ENCODE results near the gene WDR75.

The WDR75 gene

GRCh38 chr2:189498205-189498604, 56.9 kb downstream of the WDR75 start:
- no peak for DNase-seq (ENCODE audit: low read depth in 2 of 2, low spot score in 1 of 2)

DNA sequence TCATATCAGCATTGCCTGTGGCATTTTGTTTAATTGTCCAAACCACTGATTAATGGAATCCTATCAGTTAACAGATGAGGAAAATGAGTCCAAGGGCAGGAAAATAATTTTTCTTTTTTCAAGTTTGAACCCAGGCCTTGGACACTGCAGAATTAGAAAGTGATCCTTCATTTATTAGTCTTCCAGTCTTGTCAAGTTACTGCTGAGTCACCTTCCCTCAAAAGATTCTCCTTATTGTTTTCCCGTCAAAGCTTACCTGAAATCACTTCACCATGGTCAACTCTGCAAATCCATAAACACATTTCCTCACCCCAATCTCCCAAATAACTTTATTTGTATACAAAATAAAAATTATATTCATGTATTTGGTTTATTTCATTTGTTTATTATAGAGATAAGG, 57.9 kb downstream of the WDR75 start:
- DNase-seq (ENCODE audit: low read depth in 2 of 2, low spot score in 1 of 2): no peak

DNA sequence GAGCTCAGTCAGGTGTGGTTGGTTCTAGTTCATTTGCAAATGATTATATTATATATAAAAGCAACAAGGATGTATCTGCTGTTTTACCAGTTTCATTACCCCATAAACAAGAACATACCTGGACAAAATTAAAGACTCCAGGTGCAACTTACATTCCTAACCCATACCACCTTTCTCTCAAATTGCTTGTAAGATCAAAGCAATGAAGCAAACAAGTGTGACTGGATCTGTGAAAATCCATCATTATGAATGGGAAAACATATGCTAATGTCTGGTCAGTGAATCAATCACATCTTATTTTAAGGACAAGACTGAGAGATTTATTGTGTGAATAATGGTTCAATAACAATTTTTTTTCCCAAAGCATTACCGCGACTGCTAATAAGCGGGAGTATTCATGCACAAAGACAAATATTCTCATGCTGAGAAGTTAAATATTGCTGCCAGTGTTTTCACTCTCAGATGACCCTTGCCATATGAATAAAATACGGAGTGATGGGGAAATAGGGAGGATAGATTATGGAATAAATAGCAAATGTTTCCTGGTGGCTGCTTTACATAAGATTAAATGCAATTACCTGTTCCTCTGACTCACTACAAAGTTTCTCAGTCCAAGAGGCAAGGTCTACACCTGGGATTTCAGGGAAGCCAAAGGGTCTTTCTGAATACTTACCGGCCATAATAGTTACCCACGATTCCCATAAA, 59.3 kb downstream of the WDR75 start:
- no peak for DNase-seq (ENCODE audit: low read depth in 2 of 2, low spot score in 1 of 2)

DNA sequence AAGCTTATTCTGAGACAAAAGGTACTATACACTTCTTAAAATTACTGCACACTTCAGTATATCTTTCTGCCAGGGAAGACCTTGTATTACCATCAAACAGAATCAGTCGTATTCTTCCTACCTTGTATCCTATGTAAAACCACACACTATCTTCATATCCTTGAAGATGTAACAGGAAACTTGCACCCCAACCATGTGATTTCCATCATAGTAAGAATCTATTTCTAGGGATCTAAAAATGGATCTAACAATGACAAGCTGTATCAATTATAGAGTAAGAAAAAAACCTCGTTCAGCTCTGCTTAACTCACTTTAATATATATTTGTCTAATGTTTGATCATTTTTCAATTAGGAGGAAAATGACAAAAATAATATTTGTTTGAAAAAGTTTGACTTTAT, 60.2 kb downstream of the WDR75 start:
- DNase-seq (ENCODE audit: low read depth in 2 of 2, low spot score in 1 of 2): no peak

- no peak for DNase-seq (ENCODE audit: low read depth in 2 of 2, low spot score in 1 of 2)
Observed at GRCh38 chr2:189502714-189503113, 61.4 kb downstream of the WDR75 start.

- DNase-seq (ENCODE audit: low read depth in 2 of 2, low spot score in 1 of 2): no peak
Observed at GRCh38 chr2:189504238-189504637, 63.0 kb downstream of the WDR75 start.

DNA sequence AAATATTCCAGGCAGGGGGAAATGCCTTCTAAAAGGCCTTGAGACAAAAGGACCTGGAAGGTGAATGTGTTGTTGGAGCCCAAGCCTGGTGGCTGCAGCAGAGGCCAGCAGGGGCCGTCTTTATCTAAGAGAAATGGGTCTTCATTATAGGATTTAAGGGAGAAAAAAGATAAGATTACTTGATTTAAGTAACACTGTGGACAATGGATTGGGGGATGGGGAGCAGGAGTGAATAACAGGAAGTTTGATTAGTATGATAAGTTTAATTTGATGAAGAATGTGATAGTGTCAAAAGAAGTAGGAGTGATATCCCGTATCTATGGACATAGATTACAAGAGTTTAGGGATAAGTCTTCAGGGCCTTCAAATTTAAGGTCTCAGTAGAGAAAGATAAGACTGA, 64.2 kb downstream of the WDR75 start:
- no peak for DNase-seq (ENCODE audit: low read depth in 2 of 2, low spot score in 1 of 2)

DNA sequence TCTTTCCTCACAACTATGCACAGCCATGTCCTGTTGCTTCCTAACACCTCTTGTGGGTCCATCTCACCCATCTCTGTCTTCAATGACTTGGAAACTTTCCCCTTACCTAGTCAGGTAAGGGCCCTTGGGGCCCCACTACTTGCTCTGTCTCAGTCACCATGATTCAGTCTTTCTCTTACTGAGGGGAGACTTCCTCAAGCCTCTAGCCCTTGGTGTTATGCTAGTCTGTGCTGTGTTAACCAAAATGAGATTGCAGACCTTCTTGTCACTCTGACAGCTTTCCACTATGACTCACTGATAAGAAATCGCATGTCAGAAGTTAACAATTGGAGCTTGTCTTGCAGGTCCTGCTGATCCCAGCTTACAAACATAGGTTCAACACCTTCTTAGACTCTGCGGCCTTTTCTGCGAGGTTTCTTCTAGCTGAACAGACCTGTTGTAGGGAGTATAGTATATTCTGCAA, 65.3 kb downstream of the WDR75 start:
- no peak for DNase-seq (ENCODE audit: low read depth in 2 of 2, low spot score in 1 of 2)

DNA sequence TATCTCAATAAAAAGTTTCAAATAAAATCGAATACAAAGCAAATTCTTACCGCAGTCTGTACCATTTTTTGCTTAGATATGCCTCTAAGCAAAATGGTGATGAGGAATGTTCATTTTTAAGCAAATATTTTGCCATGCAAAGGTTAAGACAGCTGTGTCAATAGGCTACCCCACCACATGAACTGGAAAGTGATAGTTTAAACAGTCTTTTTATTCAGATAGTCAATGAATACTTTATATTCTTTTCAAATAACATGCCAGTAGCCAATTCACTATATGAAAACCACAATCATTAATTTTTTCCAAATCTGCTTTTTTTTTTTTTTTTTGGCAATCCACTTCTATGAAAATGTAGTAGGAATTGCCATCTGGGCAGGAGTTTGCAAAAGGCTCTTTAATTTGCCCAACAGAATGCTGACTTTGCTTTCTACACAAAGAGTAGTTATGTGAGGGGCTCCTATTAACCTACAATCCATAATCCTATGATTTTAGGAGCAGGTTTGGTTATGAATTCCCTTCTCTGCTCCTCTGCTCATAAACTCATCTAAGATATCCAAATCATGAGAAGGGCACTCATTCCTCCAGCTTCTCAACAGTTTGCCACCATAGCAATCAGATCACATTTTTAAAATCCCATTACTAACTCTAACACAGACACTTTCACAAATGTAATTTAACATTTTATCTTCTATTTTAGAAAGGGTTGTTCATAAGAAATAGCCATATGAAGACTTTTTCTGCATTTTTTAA, 70.1 kb downstream of the WDR75 start:
- DNase-seq (ENCODE audit: low read depth in 2 of 2, low spot score in 1 of 2): no peak

- DNase-seq (ENCODE audit: low read depth in 2 of 2, low spot score in 1 of 2): no peak
Observed at GRCh38 chr2:189511960-189512319, 70.7 kb downstream of the WDR75 start.

DNA sequence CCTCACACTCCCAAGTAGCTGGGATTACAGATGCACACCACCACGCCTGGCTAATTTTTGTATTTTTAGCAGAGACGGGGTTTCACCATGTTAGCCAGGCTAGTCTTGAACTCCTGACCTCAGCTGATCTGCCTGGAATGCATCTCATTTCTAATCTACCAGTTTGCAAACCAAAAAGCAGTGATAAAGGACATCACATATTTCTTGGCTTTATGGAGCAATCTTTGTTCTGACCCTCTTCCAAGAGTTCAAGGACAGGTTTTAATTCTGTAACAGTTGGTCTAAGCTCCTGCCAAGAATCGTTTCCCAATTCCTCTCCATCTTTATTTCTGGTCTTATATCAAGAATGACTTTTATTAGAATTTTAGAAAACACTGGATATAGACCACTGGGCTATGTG, 71.6 kb downstream of the WDR75 start:
- DNase-seq (ENCODE audit: low read depth in 2 of 2, low spot score in 1 of 2): no peak

DNA sequence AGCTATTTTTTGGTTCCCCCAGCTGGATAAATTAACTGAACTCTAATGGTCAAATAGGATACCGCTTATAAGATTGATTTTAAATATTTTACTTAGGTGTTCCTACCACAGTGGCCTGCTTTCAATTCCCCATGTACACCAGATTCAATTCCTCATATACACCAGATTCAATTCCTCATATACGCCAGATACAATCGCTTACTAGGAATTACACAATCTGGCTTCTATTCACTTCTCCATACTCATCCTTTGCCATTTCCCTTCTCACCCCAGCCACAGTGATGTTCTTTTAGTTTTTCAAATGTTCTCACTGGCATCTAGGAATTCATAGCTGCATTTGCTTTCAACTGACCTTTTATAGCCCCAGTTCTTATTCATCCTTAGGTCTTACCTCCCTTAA, 72.8 kb downstream of the WDR75 start:
- no peak for DNase-seq (ENCODE audit: low read depth in 2 of 2, low spot score in 1 of 2)

DNA sequence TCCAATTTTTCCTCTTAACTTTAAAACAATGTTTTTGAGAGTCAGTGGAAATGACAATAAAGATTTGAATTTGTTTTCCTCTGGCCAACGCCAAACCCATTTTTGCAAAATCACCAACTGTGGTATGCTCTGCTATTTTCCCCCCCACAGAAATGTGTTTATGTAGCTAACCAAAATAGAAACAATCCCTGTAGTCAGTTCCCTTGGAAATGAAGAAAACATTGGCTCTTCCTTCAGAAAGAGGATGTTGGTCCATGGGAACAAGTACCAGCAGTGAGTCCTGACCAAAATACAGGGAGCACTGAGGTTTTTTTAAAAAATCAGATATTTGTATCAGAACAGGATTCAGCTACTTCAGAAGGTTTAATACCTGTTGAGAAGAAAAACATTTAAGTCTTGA, 74.0 kb downstream of the WDR75 start:
- no peak for DNase-seq (ENCODE audit: low read depth in 2 of 2, low spot score in 1 of 2)

DNA sequence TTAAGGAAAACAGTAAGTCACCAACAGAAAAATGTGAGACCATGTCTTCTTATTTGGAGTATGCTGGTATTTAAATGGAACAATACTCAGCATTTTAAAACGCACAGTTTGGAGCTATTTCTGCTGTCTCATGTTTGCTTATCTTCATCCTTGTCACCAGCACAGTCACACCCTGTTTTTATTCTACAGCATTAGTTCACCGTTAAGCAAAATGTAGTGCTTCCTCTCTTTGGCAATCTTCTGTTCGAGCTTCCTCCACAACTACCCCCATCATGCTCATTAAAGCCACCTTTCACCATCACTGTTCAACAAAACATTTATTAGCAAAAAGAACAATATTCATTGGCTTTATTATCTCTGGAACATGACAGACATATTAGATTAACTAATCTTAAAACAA, 75.3 kb downstream of the WDR75 start:
- no peak for DNase-seq (ENCODE audit: low read depth in 2 of 2, low spot score in 1 of 2)

- DNase-seq (ENCODE audit: low read depth in 2 of 2, low spot score in 1 of 2): no peak
Observed at GRCh38 chr2:189517847-189518535, 76.7 kb downstream of the WDR75 start.

- no peak for DNase-seq (ENCODE audit: low read depth in 2 of 2, low spot score in 1 of 2)
Observed at GRCh38 chr2:189519631-189520387, 78.5 kb downstream of the WDR75 start.

DNA sequence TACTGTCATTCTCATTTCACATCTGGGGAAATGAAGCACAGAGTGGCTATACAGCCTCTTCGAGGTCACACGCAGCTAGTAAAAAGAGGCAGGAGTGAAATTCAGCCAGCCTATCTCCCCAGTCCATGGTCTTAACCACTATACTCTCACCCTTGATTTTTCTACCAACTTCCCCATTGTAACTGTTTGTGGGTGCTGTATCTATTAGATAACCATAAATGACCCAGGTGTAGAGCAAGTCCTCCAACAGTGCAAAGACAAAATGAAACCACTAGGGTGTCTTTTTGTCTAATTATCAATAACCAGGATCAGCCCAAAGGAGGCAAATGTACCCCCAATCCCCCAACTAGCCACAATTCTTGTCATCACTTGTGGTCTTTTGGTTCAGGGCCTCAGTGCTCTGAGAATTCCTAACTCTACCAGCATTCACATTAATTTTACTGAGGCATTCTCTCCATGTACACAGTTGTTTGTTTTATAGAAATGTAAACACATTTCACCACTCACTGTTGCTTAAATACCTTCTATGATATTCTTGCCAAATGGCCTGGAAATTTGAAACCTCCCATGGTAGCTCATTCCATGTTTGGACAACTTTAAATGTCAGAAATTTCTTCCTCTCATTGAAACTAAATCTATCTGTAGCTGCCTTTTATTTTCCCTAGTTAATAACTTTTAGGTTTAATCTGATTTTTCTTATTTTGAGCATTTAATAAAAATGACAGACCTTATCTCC, 80.6 kb downstream of the WDR75 start:
- DNase-seq (ENCODE audit: low read depth in 2 of 2, low spot score in 1 of 2): no peak

DNA sequence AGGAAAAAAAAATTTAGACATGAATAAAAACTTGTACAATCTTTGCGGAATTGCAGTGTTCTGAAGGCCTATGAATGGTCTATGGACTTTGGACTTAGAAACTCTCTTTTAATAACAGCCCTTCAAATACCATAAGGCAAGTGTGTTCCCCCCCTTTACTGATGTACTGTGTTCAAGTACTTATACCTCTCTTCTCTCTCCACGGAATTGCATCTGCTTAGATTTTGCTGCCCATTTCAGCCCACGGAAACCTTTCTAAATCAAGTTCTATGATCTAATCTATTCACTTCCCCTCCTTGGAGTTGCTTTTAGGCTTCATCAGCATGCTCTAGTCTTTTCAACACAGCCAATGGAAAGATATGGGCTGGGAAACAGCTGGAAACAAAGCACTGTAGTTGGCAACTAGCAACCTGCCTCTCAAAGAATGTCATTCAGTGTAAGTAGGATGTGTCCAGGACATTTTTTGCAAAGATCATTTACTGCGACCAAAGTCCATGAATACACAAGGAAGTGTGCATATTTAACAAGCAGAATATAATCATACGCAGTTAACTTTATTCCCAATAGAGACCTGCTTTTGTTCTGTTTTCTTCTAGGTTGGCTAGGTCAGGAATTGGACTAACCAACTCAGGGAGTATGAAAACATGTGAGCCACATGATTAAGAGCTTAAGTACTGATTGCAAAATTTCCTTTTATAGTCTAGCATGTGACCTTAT, 81.3 kb downstream of the WDR75 start:
- no peak for DNase-seq (ENCODE audit: low read depth in 2 of 2, low spot score in 1 of 2)

GRCh38 chr2:189524746-189525145, 83.5 kb downstream of the WDR75 start:
- no peak for DNase-seq (ENCODE audit: low read depth in 2 of 2, low spot score in 1 of 2)
